HG03064 (cell line): Measurements from ENCODE around the gene SCYL1.
"Not testable (repeated sequence)": the region's sequence is repeated elsewhere in the genome, so short reads cannot be mapped to it uniquely, and the experiment has no call there.

Experiments used
- ATAC-seq: cut with Tn5 transposase; IDR thresholded peaks from one replicate; pipeline ENCODE4 v1.9.1; 2021; ENCODE audit warnings: low read depth; ENCODE audit not compliant: unreplicated experiment

SCYL1 gene

DNA sequence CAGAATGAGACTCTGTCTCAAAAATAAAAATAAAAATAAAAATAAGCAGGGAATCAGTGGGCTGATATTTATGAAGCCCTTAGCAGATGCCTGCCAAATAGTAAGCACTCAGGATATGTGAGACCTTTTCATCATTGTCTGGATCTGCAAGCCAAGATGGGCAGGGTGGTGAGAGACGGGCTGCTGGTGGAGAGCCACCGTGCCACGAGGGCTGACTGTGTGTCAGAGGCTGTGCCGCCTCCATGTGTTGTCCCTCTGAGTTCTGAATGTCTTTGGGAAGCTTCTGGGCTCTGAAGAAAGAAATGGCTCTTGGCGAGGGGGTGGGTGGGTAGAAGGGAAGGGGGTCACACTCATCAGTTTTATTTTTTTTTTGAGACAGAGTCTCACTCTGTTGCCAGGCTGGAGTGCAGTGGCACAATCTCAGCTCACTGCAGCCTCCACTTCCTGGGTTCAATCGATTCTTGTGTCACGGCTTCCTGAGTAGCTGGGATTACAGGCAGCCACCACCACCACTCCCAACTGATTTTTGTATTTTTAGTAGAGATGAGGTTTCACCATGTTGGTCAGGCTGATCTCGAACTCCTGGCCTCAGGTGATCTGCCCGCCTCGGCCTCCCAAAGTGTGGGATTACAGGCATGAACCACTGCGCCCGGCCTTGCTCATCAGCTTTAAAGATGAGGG, 40.1 kb downstream of the SCYL1 start:
- ATAC-seq, result not testable (repeated sequence)

DNA sequence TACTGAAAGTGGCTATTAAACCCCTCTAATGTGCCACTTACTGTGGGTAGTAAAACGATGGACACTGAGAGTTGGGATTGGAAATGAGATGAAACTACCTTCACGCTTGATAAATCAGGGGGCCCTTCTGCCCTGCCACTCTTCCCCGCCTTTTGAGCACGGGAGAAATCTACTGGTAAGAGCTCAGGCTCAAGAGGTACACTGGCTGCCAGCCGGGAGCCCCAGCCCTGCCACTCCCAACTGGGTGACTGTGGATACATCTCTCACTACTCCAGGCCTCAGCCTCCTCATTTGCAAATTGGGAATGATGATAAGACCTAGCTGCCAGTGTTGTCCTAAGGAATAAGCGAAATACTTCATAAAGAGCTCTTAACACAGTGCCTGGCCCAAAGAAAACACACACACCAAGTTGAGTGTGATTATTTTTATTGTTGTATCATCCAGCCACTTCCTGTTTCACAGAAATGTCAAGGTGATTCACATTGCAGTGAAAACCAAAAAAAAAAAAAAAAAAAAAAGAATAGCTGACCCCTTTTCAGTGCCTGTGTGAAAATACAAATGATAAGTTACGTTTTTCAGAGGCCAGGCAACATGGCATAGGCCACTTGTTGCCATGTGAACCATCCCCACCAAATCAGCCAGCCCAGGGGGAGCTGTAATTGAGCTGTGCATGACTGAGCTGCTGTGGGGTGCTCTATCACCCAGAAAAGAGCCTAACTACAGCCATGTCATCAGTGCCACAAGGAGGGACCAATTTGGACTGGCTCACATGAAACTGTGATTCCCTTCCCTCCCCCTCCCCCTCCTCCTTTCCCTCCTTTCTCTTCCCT, 41.0 kb downstream of the SCYL1 start:
- ATAC-seq, result no peak

GRCh38 chr11:65569164-65569972, 44.5 kb downstream of the SCYL1 start:
- ATAC-seq, result peak; percentile 3

- ATAC-seq, result peak; percentile 46
These were observed 45.4 kb downstream of the SCYL1 start, which contains the start of gene ZNRD2 for GRCh38 chr11:65569973-65570918. TSS of gene ZNRD2 (plus strand) at chr11:65570477. CDS start at chr11:65570492, 15 bp downstream.

GRCh38 chr11:65571420-65571819, 46.5 kb downstream of the SCYL1 start:
- ATAC-seq, result no peak

GRCh38 chr11:65571940-65572339, 47.1 kb downstream of the SCYL1 start:
- ATAC-seq, result no peak

DNA sequence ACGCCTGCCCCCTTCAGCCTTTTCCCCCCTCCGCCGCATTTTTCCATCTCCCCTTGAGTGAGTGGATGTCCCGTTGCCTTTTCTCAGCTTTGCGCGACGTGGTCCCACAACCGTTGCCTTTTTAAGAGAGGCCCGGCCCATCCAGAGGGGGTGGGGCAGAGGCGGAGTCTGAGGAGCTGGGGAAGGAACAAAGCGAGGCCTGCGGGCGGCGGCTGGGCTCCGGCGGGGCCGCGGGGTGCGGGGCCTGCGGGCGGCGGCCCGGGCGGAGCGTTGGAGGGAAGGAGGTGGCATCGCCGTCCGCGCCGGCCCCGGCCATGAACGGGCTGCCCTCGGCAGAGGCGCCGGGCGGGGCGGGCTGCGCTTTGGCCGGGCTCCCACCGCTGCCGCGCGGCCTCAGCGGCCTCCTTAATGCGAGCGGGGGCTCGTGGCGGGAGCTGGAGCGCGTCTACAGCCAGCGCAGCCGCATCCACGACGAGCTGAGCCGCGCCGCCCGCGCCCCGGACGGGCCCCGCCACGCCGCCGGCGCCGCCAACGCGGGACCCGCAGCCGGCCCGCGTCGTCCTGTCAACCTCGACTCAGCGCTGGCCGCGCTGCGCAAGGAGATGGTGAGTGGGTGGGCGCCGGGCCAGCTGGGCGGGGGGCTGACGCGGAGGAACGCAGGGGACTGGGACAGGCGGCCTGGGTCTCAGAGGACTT, 47.6 kb downstream of the SCYL1 start, which contains the start of gene FAM89B:
Gene FAM89B (plus strand): TSS at position 183 of the 696 bp plus-strand sequence. CDS start 132 bp downstream, at position 315.
- no peak for ATAC-seq

DNA sequence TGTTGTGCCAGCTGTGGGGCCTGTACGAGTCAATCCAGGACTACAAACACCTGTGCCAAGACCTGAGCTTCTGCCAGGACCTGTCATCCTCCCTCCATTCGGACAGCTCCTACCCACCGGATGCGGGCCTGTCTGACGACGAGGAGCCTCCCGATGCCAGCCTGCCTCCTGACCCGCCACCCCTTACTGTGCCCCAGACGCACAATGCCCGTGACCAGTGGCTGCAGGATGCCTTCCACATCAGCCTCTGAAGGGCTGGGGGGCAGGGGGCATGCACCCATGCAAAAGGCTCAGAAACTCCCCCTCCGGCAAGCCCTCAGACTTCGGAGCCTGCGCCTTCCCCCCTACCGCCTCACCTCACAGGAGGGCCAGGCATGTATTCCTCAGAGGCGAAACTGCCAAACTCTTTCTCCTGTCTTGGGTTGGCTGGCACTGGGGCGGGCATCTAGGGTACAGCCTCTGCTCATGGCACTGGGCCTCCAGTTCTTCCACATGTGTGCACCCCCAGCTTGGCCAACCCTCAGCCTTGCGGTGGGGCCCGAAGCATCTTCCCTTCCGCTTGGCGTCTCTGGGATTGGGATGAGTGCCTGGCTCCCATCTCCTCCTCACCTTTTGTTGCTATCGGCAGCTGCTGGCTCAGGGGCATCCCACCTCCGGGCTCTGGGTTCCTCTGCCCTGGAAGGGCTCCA, 48.7 kb downstream of the SCYL1 start:
- no peak for ATAC-seq

- ATAC-seq, result no peak
These were observed 49.4 kb downstream of the SCYL1 start for GRCh38 chr11:65574109-65574810.

- no peak for ATAC-seq
These were observed 50.1 kb downstream of the SCYL1 start for GRCh38 chr11:65574811-65575567.

DNA sequence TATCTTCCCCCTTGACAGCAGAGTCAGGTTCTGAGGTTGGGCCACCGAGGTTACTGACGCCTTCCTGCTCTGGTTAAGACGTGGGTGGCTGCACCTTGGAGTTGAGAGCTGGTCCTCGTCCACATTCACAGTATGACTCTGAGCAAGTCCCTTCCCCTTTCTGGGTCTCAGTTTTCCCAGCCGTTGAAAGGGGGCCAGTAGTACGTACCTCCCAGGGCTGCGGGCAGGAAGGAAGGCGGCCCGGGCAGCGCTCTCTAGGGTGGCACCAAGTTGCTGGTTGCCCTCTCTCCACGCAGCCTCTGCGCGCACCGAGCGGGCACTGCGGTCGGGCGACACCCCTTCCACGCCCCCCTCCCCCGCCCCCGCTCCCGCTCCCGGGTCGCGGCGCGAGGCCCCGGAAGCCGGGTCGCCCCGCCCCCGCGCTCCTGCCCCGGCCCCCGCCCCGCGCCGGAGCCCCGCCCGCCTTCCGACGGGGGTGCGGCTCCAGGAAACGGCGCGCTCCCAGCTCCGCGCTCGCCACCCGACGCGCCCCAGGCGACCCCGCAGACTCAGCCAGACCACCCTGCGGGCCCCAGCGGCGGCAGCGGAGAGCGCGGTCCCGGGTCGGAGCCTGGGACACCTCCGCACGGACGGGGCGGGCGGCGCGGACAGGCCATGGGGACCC, 50.8 kb downstream of the SCYL1 start, which contains the start of gene EHBP1L1:
Gene EHBP1L1 (plus strand): TSS at position 486 of the 664 bp plus-strand sequence. CDS start 250 bp downstream, outside the sequence.
- ATAC-seq, result no peak

GRCh38 chr11:65576232-65576866, 51.5 kb downstream of the SCYL1 start:
- no peak for ATAC-seq

- no peak for ATAC-seq
These were observed 52.2 kb downstream of the SCYL1 start for GRCh38 chr11:65576867-65577755.

GRCh38 chr11:65577756-65578109, 52.9 kb downstream of the SCYL1 start:
- no peak for ATAC-seq

GRCh38 chr11:65578134-65578533, 53.3 kb downstream of the SCYL1 start:
- no peak for ATAC-seq
